Transverse colon (tissue), 4 donors: ENCODE results near the gene SERPINB10.

ENCODE experiments used
- EP300 ChIP-seq: sonication (generic); formaldehyde crosslinking; IDR thresholded peaks from one replicate; pipeline ENCODE4 v1.6.1; 2017; ENCODE audit warnings: antibody characterized with exemption, low read depth
- POLR2A ChIP-seq: fragments of 450-650 bp; IDR thresholded peaks from one replicate; pipeline ENCODE4 v1.6.1; 2016; ENCODE audit warnings: antibody characterized with exemption, mild to moderate bottlenecking, moderate library complexity
- POLR2AphosphoS5 ChIP-seq, 3 donors: sonication (generic); formaldehyde crosslinking; IDR thresholded peaks; one replicate each; pipeline ENCODE4 v1.6.1; 2016; ENCODE audit warnings: antibody characterized with exemption in 3 of 3
- TF ChIP-seq, protein P1 (sequence below), 5 experiments: fragments of 200-600 bp in 3 of 5; fragments of 450-650 bp in 2 of 5; sonication (generic) in 3 of 5; IDR thresholded peaks; 1 replicate in 2 of 5; 2 replicates in 3 of 5; pipeline ENCODE4 v1.5.1; 2016 to 2017; ENCODE audit warnings: antibody characterized with exemption in 5 of 5, inconsistent platforms in 3 of 5, mild to moderate bottlenecking in 2 of 5, moderate library complexity in 1 of 5

DNA sequence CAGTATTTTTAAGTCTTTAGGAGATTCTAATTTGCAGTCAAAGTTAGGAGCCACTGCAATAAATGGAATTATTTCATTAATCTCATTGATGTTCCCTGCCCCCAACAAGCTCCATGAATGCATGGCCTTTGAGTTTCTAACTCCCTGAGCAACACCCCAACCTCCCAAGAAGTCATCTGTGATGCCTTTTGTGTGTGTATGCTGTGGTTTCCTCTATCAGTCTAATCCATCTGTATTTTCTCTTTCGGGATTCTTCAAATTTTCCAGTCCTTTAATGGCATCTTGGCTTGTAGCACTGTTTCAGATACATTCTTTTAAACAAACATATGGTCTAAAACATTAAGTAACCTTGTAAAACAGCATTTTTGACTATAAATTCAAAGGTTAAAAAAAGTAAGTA, 16.8 kb downstream of the SERPINB10 start:
- no peak for TF ChIP-seq POLR2A
- TF ChIP-seq, protein P1, sequence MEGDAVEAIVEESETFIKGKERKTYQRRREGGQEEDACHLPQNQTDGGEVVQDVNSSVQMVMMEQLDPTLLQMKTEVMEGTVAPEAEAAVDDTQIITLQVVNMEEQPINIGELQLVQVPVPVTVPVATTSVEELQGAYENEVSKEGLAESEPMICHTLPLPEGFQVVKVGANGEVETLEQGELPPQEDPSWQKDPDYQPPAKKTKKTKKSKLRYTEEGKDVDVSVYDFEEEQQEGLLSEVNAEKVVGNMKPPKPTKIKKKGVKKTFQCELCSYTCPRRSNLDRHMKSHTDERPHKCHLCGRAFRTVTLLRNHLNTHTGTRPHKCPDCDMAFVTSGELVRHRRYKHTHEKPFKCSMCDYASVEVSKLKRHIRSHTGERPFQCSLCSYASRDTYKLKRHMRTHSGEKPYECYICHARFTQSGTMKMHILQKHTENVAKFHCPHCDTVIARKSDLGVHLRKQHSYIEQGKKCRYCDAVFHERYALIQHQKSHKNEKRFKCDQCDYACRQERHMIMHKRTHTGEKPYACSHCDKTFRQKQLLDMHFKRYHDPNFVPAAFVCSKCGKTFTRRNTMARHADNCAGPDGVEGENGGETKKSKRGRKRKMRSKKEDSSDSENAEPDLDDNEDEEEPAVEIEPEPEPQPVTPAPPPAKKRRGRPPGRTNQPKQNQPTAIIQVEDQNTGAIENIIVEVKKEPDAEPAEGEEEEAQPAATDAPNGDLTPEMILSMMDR (IDR thresholded peaks at IDR 0.05), result no peak
- no peak for TF ChIP-seq POLR2AphosphoS5 (IDR thresholded peaks at IDR 0.05)
- no peak for TF ChIP-seq EP300
